B cell (primary cell): ENCODE measurements around the gene PPT2.

ENCODE experiments used
- EZH2 ChIP-seq: IDR thresholded peaks from 2 replicates; pipeline ENCODE4 v1.6.1; 2012; ENCODE audit warnings: borderline replicate concordance, low read depth, mild to moderate bottlenecking, moderate library complexity, low read length; ENCODE audit not compliant: insufficient read depth, poor library complexity, severe bottlenecking
- TF ChIP-seq, protein P1 (sequence below): fragments of 200-600 bp; IDR thresholded peaks from one replicate; pipeline ENCODE4 v1.8.0; 2022; ENCODE audit warnings: antibody characterized with exemption, mild to moderate bottlenecking

- TF ChIP-seq, protein P1, sequence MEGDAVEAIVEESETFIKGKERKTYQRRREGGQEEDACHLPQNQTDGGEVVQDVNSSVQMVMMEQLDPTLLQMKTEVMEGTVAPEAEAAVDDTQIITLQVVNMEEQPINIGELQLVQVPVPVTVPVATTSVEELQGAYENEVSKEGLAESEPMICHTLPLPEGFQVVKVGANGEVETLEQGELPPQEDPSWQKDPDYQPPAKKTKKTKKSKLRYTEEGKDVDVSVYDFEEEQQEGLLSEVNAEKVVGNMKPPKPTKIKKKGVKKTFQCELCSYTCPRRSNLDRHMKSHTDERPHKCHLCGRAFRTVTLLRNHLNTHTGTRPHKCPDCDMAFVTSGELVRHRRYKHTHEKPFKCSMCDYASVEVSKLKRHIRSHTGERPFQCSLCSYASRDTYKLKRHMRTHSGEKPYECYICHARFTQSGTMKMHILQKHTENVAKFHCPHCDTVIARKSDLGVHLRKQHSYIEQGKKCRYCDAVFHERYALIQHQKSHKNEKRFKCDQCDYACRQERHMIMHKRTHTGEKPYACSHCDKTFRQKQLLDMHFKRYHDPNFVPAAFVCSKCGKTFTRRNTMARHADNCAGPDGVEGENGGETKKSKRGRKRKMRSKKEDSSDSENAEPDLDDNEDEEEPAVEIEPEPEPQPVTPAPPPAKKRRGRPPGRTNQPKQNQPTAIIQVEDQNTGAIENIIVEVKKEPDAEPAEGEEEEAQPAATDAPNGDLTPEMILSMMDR, result no peak
- TF ChIP-seq EZH2, result no peak
Observed at GRCh38 chr6:32208996-32209395, 55.1 kb downstream of the PPT2 start.
